PC-3 (cell line): ENCODE measurements around the gene GLS. TPM values are rescaled to one million over a fixed set of nuclear protein-coding genes. Genes with fewer than 3 reads are reported as not detected.

Experiments
- ATAC-seq: fragments of 200-7000 bp; cut with Tn5 transposase; 2 replicates; pipeline ENCODE4 v1.9.1; 2020; ENCODE audit warnings: mild to moderate bottlenecking, moderate library complexity
- BruUV-seq: library from RNA; stranded (reverse); fragments of 400-500 nt; replicated peaks from 2 replicates; lab custom pipeline; 2021; lab: Mats Ljungman, UMichigan
- CTCF ChIA-PET: fragments of 300-600 bp; sonication (Branson Sonifier 250); formaldehyde crosslinking; loops from one replicate; lab custom pipeline; 2022; ENCODE audit warnings: antibody characterized with exemption; lab: Charles Lee
- POLR2A ChIA-PET: fragments of 300-600 bp; sonication (Branson Sonifier 250); formaldehyde crosslinking; loops from one replicate; lab custom pipeline; 2022; ENCODE audit warnings: antibody characterized with exemption; ENCODE audit not compliant: unreplicated experiment; lab: Charles Lee
- DNase-seq: peaks from one replicate; pipeline ENCODE4 v3.0.0-alpha.2; 2015
- H2AFZ ChIP-seq: fragments of 300-600 bp; sonication (generic); 2 replicates; pipeline ENCODE4 v1.6.0; 2016; ENCODE audit warnings: antibody characterized with exemption, low read length
- H3F3A ChIP-seq: fragments of 300-600 bp; sonication (generic); one replicate; pipeline ENCODE4 v1.6.0; 2017; ENCODE audit warnings: antibody characterized with exemption, low read length, control low read depth, mild to moderate bottlenecking; ENCODE audit not compliant: unreplicated experiment
- H3K27ac ChIP-seq: fragments of 300-600 bp; sonication (generic); 2 replicates; pipeline ENCODE4 v1.5.1; 2016; ENCODE audit warnings: mild to moderate bottlenecking, low read length
- H3K27me3 ChIP-seq: fragments of 300-600 bp; sonication (generic); 2 replicates; pipeline ENCODE4 v1.6.1; 2016; ENCODE audit warnings: low read length, mixed read lengths
- H3K36me3 ChIP-seq: fragments of 300-600 bp; sonication (generic); 2 replicates; pipeline ENCODE4 v1.6.1; 2016; ENCODE audit warnings: low read depth, mixed run types, low read length, mixed read lengths
- H3K4me1 ChIP-seq: fragments of 300-600 bp; sonication (generic); 2 replicates; pipeline ENCODE4 v1.5.1; 2016; ENCODE audit warnings: low read length; ENCODE audit not compliant: insufficient read depth
- H3K4me2 ChIP-seq: fragments of 300-600 bp; sonication (generic); 2 replicates; pipeline ENCODE4 v1.6.0; 2016; ENCODE audit warnings: low read length
- H3K4me3 ChIP-seq: fragments of 300-600 bp; sonication (generic); 2 replicates; pipeline ENCODE4 v1.5.1; 2016; ENCODE audit warnings: mild to moderate bottlenecking, low read length, mixed read lengths
- H3K79me2 ChIP-seq: fragments of 300-600 bp; sonication (generic); 2 replicates; pipeline ENCODE4 v1.6.1; 2017; ENCODE audit warnings: low read length, mixed read lengths
- H3K9ac ChIP-seq: fragments of 300-600 bp; sonication (generic); 2 replicates; pipeline ENCODE4 v1.6.0; 2016; ENCODE audit warnings: mild to moderate bottlenecking, low read length
- H3K9me2 ChIP-seq: fragments of 300-600 bp; sonication (generic); replicated peaks from 2 replicates; pipeline ENCODE4 v1.6.1; 2016; ENCODE audit warnings: mixed run types, low read length, mixed read lengths
- H3K9me3 ChIP-seq: fragments of 300-600 bp; sonication (generic); 2 replicates; pipeline ENCODE4 v1.6.1; 2016; ENCODE audit warnings: low read length, mixed read lengths
- H4K20me1 ChIP-seq: fragments of 300-600 bp; sonication (generic); 2 replicates; pipeline ENCODE4 v1.6.1; 2016; ENCODE audit warnings: low read length, mixed read lengths
- CTCF ChIP-seq: fragments of 300-600 bp; sonication (generic); conservative IDR thresholded peaks from 2 replicates; pipeline ENCODE4 v1.5.1; 2017; ENCODE audit warnings: antibody characterized with exemption, low read depth, mild to moderate bottlenecking, low read length
- EZH2 ChIP-seq: fragments of 300-600 bp; sonication (generic); IDR thresholded peaks from one replicate; pipeline ENCODE4 v1.6.1; 2017; ENCODE audit warnings: antibody characterized with exemption, mild to moderate bottlenecking, low read length; ENCODE audit not compliant: unreplicated experiment
- EZH2phosphoT487 ChIP-seq: fragments of 300-600 bp; sonication (generic); IDR thresholded peaks from 2 replicates; pipeline ENCODE4 v1.6.1; 2018; ENCODE audit warnings: mild to moderate bottlenecking, antibody characterized with exemption, low read length, borderline replicate concordance
- intact Hi-C: fragments of 100-400 bp; cut with micrococcal nuclease; formaldehyde crosslinking; loops from 2 replicates; pipeline ENCODE4 v1.9.0; 2023
- total RNA-seq: library from RNA; depleted of rRNA; stranded (reverse); fragments of >200 nt; gene quantifications from 2 replicates; pipeline ENCODE4 v1.2.3, GENCODE V29; 2014

GLS gene
- total RNA-seq, 1 experiment from 2014 or later: 67.4 TPM

- POLR2A ChIA-PET: no interaction called here
- H3K27me3 ChIP-seq: no peaks in the 10 kb centered on the region
- H3K79me2 ChIP-seq: peaks cover 100% of the 10 kb centered on the region
- H3K27ac ChIP-seq: no peak overlapping the region
- H2AFZ ChIP-seq: no peak overlapping the region
- H3K4me3 ChIP-seq: no peak overlapping the region
- H3K9me3 ChIP-seq: no peaks in the 10 kb centered on the region
- ATAC-seq (no peak), DNase-seq (no peak)
- CTCF ChIA-PET: no interaction called here
- no peaks in the 10 kb centered on the region for H3K9me2 ChIP-seq
- no peaks in the 10 kb centered on the region for H3F3A ChIP-seq
- peaks cover 76% of the 10 kb centered on the region for H4K20me1 ChIP-seq
- no peak overlapping the region for H3K9ac ChIP-seq
- H3K4me1 ChIP-seq: peaks cover 31% of the 10 kb centered on the region
- peaks cover 11% of the 10 kb centered on the region; the same call in 1 of the 2 replicates for H3K36me3 ChIP-seq
- H3K4me2 ChIP-seq: no peak overlapping the region
- TF ChIP-seq EZH2phosphoT487 (no peak), CTCF (no peak), EZH2 (no peak)
- BruUV-seq: no TSS peak
- intact Hi-C loops: no loop called here
Measured at GRCh38 chr2:190888449-190888848, 7.8 kb downstream of the GLS start.

- Histone ChIP-seq H3K4me2 (no peak overlapping the region), H4K20me1 (peaks cover 72% of the 10 kb centered on the region), H3K27ac (no peak overlapping the region), H3K27me3 (no peaks in the 10 kb centered on the region), H3F3A (no peaks in the 10 kb centered on the region), H3K4me3 (no peak overlapping the region), H3K36me3 (peaks cover 8% of the 10 kb centered on the region; the same call in 1 of the 2 replicates), H3K9me3 (no peaks in the 10 kb centered on the region), H3K4me1 (peaks cover 22% of the 10 kb centered on the region), H2AFZ (no peak overlapping the region), H3K9ac (no peak overlapping the region), H3K79me2 (peaks cover 100% of the 10 kb centered on the region), H3K9me2 (no peaks in the 10 kb centered on the region)
- DNase-seq (no peak), ATAC-seq (no peak)
- TF ChIP-seq CTCF (no peak), EZH2phosphoT487 (no peak), EZH2 (no peak)
- no TSS peak for BruUV-seq
- CTCF ChIA-PET: interaction anchor here (0.6 kb wide), 1 partner anchor 65 kb away, joined by 3 read pairs; no protein-coding TSS in a partner anchor
- intact Hi-C loops: no loop called here
- POLR2A ChIA-PET: no interaction called here
Measured at GRCh38 chr2:190889175-190889943, 8.7 kb downstream of the GLS start.

DNA sequence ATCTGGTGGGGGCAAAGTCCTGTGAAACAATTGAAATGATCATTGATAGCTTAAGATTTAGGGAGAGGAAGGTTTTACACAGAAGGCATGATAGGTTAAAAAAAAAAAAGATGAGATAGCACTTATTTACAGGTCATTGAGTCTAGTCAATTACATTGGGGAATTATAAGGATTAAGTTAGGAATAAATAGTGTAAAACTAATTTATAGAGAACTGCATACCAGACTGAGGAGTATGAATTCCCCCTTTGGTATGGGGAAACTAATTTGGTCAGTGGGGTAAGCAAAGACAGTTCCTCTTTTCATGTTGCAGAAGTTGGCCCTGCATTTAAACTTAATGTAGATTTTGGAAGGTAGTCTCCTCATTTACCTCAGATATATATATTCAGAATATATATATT, 10.8 kb downstream of the GLS start:
- Histone ChIP-seq H3K79me2 (peaks cover 95% of the 10 kb centered on the region), H3K4me1 (peaks cover 12% of the 10 kb centered on the region; the same call in 1 of the 2 replicates), H3K27ac (no peak overlapping the region), H3K4me2 (no peak overlapping the region), H4K20me1 (peaks cover 59% of the 10 kb centered on the region), H3K9me3 (no peaks in the 10 kb centered on the region), H3K4me3 (no peak overlapping the region), H3K27me3 (no peaks in the 10 kb centered on the region), H3K9ac (no peak overlapping the region), H3F3A (no peaks in the 10 kb centered on the region), H3K36me3 (peaks cover 24% of the 10 kb centered on the region; the same call in 1 of the 2 replicates), H3K9me2 (no peaks in the 10 kb centered on the region), H2AFZ (no peak overlapping the region)
- ChIA-PET POLR2A (no interaction called here), CTCF (no interaction called here)
- TF ChIP-seq EZH2phosphoT487: no peak
- TF ChIP-seq EZH2: no peak
- no peak for TF ChIP-seq CTCF
- no TSS peak for BruUV-seq
- ATAC-seq (no peak), DNase-seq (no peak)
- intact Hi-C loops: no loop called here
